HG03378 (cell line): ENCODE results near the gene GRK5.

Source experiments
- ATAC-seq: cut with Tn5 transposase; IDR thresholded peaks from one replicate; pipeline ENCODE4 v1.9.1; 2021; ENCODE audit warnings: mild to moderate bottlenecking, moderate library complexity; ENCODE audit not compliant: unreplicated experiment

GRK5 gene

GRCh38 chr10:119292968-119293760 is 85.8 kb downstream of the GRK5 start:
- ATAC-seq = no peak

- ATAC-seq = no peak
These were observed 89.3 kb downstream of the GRK5 start for GRCh38 chr10:119296703-119297102.

GRCh38 chr10:119297207-119297968 is 90.0 kb downstream of the GRK5 start:
- no peak for ATAC-seq

GRCh38 chr10:119298810-119299209 is 91.4 kb downstream of the GRK5 start:
- no peak for ATAC-seq

- no peak for ATAC-seq
These were observed 92.2 kb downstream of the GRK5 start for GRCh38 chr10:119299531-119299930.

GRCh38 chr10:119301397-119301796 is 94.0 kb downstream of the GRK5 start:
- no peak for ATAC-seq

- ATAC-seq = no peak
These were observed 94.8 kb downstream of the GRK5 start for GRCh38 chr10:119302172-119302571.

- no peak for ATAC-seq
These were observed 95.4 kb downstream of the GRK5 start for GRCh38 chr10:119302591-119303253.

- no peak for ATAC-seq
These were observed 96.5 kb downstream of the GRK5 start for GRCh38 chr10:119303886-119304285.

- no peak for ATAC-seq
These were observed 97.2 kb downstream of the GRK5 start for GRCh38 chr10:119304541-119304940.

GRCh38 chr10:119305860-119306513 is 98.6 kb downstream of the GRK5 start:
- ATAC-seq = peak; percentile 58

GRCh38 chr10:119306514-119306951 is 99.2 kb downstream of the GRK5 start:
- ATAC-seq = peak; percentile 65

- ATAC-seq = no peak
These were observed 99.6 kb downstream of the GRK5 start for GRCh38 chr10:119306986-119307392.

GRCh38 chr10:119308089-119308488 is 100.7 kb downstream of the GRK5 start:
- no peak for ATAC-seq

GRCh38 chr10:119308551-119309422 is 101.4 kb downstream of the GRK5 start:
- ATAC-seq = no peak

- ATAC-seq = no peak
These were observed 102.0 kb downstream of the GRK5 start for GRCh38 chr10:119309423-119309770.

- ATAC-seq = no peak
These were observed 103.4 kb downstream of the GRK5 start for GRCh38 chr10:119310806-119311205.

GRCh38 chr10:119312241-119312640 is 104.9 kb downstream of the GRK5 start:
- no peak for ATAC-seq

GRCh38 chr10:119313024-119313423 is 105.7 kb downstream of the GRK5 start:
- no peak for ATAC-seq

GRCh38 chr10:119313644-119314043 is 106.3 kb downstream of the GRK5 start:
- peak; percentile 64 for ATAC-seq
